ENCODE results near the gene DGKQ.

Gene DGKQ, protein sequence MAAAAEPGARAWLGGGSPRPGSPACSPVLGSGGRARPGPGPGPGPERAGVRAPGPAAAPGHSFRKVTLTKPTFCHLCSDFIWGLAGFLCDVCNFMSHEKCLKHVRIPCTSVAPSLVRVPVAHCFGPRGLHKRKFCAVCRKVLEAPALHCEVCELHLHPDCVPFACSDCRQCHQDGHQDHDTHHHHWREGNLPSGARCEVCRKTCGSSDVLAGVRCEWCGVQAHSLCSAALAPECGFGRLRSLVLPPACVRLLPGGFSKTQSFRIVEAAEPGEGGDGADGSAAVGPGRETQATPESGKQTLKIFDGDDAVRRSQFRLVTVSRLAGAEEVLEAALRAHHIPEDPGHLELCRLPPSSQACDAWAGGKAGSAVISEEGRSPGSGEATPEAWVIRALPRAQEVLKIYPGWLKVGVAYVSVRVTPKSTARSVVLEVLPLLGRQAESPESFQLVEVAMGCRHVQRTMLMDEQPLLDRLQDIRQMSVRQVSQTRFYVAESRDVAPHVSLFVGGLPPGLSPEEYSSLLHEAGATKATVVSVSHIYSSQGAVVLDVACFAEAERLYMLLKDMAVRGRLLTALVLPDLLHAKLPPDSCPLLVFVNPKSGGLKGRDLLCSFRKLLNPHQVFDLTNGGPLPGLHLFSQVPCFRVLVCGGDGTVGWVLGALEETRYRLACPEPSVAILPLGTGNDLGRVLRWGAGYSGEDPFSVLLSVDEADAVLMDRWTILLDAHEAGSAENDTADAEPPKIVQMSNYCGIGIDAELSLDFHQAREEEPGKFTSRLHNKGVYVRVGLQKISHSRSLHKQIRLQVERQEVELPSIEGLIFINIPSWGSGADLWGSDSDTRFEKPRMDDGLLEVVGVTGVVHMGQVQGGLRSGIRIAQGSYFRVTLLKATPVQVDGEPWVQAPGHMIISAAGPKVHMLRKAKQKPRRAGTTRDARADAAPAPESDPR

GRCh38 chr4:973431-974397 lies at the start of gene DGKQ:
Gene DGKQ (minus strand): TSS chr4:973569. CDS start chr4:973482, 87 bp downstream.
- peak; percentile 90 for DNase-seq

GRCh38 chr4:1022739-1023066 lies 49.3 kb upstream of the DGKQ start:
- no peak for DNase-seq

DNA sequence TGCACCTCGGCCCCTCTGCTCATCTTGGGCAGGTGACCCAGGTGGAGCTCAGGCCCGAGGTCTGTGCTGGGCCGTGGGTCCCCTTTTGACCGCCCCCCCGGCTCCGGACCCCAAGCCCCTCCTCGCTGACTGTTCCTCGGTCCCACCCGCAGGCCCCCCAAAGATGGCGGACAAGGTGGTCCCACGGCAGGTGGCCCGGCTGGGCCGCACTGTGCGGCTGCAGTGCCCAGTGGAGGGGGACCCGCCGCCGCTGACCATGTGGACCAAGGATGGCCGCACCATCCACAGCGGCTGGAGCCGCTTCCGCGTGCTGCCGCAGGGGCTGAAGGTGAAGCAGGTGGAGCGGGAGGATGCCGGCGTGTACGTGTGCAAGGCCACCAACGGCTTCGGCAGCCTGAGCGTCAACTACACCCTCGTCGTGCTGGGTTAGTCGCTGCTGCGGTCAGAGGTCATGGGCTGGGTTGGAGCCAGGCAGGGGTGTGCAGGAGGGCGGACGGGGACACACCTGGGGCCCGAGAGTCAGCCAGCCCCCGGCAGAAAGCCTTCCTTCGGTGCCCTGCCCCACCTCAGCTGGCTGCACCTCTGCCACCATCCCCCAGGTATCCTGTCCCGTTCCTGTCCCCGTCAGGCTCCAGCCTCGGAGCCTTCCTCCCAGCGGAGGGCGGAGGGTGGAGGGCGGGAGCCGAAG lies 48.8 kb upstream of the DGKQ start:
- DNase-seq = no peak

DNA sequence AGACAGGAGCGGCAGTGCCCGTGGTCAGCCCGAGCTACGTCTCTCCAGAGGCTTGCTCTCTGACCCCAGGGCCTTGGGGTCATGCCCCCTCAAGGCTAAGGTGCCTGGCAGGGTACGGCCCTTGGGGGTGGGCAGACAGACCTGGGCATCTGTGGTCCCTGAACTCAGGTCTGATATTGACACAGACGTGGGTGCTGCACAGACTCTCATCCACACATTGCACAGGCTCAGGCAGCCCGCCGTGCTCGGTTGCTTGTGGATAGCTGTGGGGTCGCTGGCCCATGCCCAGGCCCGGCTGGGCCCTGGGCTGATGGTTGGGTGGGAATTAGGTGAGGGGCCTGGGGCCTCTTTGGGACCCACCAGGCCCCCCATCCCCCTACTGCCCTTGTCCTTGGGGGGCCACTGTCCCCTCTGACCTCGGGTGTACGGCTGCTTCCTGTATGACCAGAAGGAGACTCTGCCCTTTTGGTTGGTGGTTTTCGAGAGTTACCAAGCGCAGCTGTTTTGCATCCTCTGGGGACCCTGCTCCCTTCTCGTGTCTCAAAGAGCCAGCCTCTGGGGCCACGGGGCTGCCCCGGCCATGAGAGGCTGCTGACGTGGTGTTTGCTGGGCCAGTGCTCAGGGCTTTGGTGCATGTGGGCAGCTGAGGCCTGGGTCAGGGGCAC lies 48.1 kb upstream of the DGKQ start:
- DNase-seq = no peak

GRCh38 chr4:1019729-1020470 lies 46.5 kb upstream of the DGKQ start:
- DNase-seq = no peak

GRCh38 chr4:1019320-1019719 lies 46.0 kb upstream of the DGKQ start:
- DNase-seq = no peak

DNA sequence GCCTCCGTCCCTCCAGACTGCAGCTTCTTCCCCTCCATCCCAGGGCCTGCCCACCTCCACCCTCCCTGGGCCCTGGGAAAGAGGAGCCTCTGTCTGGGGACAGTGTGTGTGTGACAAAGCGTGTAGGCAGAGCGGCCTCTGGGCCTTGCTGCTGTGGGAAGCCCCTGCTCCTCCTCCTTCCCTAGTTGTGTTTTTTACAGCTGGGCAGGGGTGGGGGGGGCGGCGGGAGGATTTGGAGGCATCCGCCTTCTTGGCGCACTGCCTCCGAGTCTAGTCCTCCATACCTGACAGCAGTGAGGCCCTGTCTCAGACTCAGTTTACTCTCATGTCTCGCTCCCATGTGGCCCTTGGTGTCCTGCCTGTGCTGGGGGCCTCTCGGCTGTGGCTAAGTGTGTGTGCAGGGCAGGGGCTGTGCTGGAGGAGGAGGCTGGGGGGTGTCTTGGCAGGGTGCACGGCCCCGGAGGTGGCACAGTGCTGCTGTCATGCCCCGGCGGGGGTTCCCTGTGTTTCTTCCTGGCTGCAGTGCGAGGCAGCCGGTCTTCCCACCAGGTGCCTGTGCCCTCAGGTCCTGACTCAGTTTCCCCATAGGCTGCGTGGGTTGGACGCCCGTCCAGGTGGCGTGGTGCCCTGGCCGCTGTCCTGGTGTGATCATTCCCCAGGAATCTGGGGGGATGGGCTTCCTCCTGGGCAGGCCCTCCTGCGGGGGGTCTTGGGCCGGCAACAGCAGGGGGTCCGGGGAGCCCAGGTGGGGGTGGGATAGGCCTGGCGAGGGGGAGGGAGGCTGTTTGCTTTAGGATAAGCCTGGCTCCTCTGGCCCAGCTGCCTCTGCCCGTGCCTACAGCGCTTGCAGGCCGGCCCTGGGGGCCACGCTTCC lies 45.0 kb upstream of the DGKQ start:
- no peak for DNase-seq

DNA sequence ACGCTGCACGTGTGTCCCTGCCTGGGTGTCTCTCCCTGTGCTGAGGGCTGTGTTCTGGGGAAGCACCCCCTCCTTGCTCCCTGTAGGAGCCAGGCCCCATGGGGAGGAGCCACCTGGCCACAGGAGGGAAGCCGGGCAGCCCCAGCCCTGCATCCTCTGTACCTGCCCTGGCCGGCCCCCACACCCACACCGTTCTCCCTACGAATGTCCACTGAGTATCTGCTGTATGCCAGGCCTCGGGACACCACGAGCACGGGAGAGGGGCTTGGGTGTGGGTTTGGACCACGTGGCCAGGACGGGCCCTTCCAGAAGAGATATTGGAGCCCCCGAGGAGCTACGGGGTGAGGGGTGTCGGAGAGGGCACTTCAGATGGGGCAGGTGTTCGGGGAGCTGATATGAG lies 44.3 kb upstream of the DGKQ start:
- DNase-seq = no peak

- no peak for DNase-seq
Observed at GRCh38 chr4:1017211-1017610, 43.8 kb upstream of the DGKQ start.

DNA sequence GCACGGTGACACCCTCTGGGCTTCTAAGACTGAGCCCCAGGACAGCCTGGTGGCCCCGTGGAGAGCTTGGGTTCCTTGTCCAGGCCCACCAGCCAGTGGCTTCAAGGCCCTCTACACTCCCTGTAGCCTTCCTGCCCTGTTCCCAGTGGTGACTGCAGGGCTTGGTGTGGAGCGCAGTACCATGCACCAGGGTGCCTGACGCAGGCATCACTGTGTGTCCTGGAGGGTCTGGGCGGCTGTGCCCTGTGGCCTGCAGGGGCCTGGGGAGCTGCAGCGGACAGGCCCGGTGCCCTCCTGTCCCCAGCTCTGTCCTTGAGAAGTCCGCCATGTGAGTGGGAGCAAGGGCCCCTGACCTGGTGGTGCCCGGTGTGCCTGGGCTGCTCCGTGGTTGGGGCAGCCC lies 42.4 kb upstream of the DGKQ start:
- no peak for DNase-seq

GRCh38 chr4:1015179-1015578 lies 41.8 kb upstream of the DGKQ start:
- no peak for DNase-seq

DNA sequence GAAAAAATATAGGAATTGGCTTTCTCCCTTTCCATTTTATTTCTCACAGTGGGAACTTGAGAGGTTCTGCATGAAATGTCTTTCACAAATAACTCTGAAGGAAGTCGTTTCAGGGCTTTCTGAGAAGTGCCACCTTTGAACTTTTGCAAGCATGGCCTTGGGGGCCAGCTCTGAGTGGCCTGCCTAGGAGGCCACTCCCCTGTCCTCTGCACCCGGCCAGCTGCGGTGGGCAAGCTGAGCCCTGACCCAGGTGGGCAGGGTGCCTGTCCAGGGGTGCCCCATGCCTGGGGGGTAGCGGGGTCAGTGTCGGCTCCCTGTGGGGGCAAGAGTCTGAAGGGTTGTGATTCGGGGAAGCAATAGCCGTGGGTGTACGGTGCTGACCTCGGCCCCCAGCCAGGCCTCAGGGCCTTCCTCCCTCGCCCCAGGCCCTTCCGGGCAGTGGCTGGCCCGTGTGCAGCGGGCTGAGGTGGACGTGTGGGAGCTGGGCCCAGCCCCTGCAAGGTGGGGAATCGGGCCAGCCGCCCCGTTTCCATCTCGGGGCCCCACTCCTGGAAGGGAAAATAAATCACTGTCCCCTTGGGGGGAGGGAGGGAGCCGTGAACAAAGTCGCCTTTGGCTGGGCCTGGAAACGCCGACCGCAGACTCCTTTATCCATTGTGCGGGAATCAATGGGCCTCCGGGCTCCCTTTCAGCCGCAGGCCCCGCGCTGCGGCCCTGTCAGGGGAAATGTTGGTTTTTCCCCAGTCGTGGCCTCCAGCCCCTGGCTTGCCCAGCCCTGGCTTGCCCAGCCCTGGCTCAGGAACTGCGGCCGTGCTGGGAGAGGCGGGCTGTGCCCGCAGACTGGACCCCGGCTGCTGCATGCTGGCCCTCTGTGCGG lies 41.2 kb upstream of the DGKQ start:
- no peak for DNase-seq

DNA sequence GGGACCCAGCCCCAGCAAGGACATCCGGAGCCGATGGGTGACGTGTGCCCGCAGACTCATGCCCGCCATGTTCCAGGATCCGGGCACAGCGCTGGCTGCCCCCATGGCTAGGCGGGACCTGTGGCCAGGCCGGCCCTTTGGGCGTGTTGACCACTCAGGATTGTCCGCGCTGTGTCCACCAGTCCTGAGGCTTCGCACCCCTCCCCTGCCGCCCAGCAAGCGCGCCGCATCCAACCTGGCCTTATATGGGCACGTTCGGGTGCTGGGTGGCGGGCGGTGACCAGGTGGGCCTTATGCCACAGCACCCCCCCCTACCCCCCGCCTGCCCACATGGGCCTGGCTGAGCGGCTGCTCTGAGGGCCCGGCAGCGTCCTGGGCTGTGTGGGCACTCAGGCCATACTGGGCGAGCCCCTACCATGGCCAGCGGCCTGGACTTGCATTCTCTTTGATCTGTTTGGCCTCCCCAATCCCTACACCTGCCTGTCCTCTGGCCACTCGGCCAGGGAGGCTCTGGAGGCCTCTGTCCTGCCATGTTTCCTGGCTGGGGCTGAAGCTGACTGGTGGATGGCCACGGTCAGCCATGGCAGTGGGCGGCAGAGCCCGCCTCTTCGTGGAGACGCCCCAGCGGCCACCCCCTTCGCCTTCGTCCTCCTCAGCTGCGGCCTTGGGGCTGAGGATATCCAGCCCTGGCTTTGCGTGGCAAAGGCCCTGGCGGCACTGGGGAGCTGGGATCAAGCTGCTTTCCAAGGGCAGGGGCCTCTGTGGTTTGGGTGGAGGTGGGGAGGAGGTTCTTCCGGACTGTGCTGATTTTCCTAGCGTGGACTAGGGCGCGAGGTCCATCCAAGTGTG lies 40.1 kb upstream of the DGKQ start:
- no peak for DNase-seq

- no peak for DNase-seq
Observed at GRCh38 chr4:1012034-1012739, 38.8 kb upstream of the DGKQ start.

DNA sequence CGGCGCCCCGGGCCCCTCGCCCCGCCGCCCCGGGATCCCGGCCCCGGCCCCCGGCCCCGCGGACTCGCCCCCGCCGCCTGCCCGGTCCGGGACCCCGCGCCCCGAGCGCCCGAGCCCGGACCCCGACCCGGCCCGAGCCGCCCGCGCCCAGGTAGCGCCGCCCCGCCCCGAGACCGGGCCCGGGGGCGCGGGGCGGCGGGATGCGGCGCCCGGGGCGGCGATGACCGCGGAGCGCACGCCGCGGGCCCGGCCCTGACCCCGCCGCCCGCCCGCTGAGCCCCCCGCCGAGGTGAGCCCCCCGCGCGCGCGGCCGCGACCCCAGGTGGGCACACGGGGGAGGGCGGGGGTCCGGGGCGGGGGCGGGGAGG lies 38.3 kb upstream of the DGKQ start:
- no peak for DNase-seq

DNA sequence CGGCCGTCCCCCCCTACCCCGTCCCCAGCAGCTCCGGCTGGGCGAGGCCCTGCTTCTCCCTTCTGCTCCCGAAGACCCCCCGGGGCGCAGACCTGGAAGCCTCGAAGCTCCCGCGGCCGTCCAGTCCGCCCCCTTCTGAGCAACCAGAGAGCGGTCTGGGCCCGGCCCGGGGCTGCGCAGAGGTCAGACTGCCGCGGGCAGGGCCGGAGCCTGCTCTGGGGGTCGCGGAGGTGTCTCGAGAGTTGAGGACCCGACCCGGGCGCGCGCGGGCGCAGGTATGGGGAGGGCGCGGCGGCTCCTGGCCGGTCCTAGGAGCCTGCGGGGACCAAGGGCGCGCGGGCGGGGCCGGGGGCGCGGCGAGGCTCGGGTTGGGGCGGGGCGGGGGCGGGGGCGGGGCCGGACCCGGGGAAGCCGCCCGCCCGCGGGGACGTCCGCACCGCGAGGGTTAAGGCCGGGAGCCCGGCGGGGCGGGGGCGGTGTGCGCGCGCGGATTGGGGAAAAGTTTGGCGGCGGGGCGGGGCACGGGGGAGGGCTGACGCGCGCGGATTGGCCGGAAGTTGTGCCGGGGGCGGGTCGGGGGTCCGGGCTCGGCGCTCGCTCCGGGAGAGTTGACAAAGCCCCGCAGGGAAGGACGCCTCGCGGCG lies 37.8 kb upstream of the DGKQ start, which contains the start of gene FGFRL1:
Gene FGFRL1, plus strand, starts transcription at position 605 of the 644 bp plus-strand sequence. CDS start 860 bp downstream, outside the sequence.
- peak; percentile 91 for DNase-seq
